Hepatocyte (in vitro differentiated cells): ENCODE measurements around the gene NR2C2AP. TPM values are rescaled to one million over a fixed set of nuclear protein-coding genes. Genes with fewer than 3 reads are reported as not detected.
"Not testable (repeated sequence)": the region's sequence is repeated elsewhere in the genome, so short reads cannot be mapped to it uniquely, and the experiment has no call there.

Experiments
- DNase-seq: peaks from one replicate; pipeline ENCODE4 v3.0.0-alpha.2; 2016; ENCODE audit warnings: low spot score
- H2AFZ ChIP-seq: fragments of 200-600 bp; sonication (generic); 2 replicates; pipeline ENCODE4 v1.6.0; 2016; ENCODE audit warnings: antibody characterized with exemption, mild to moderate bottlenecking
- H3K27ac ChIP-seq: fragments of 200-600 bp; sonication (generic); 2 replicates; pipeline ENCODE4 v1.5.1; 2016; ENCODE audit warnings: mild to moderate bottlenecking
- H3K27me3 ChIP-seq: fragments of 200-600 bp; sonication (generic); 2 replicates; pipeline ENCODE4 v1.6.1; 2016
- H3K36me3 ChIP-seq: fragments of 200-600 bp; sonication (generic); replicated peaks from 2 replicates; pipeline ENCODE4 v1.5.1; 2016; ENCODE audit warnings: low read depth; ENCODE audit not compliant: insufficient read depth
- H3K4me1 ChIP-seq: fragments of 200-600 bp; sonication (generic); 2 replicates; pipeline ENCODE4 v1.5.1; 2016; ENCODE audit warnings: mild to moderate bottlenecking, moderate library complexity; ENCODE audit not compliant: insufficient read depth
- H3K4me2 ChIP-seq: fragments of 200-600 bp; sonication (generic); 2 replicates; pipeline ENCODE4 v1.6.0; 2016
- H3K4me3 ChIP-seq: fragments of 200-600 bp; sonication (generic); 2 replicates; pipeline ENCODE4 v1.5.1; 2016; ENCODE audit warnings: mild to moderate bottlenecking
- H3K79me2 ChIP-seq: fragments of 200-600 bp; sonication (generic); 2 replicates; pipeline ENCODE4 v1.6.0; 2017; ENCODE audit warnings: mild to moderate bottlenecking
- H3K9me2 ChIP-seq: fragments of 200-600 bp; sonication (generic); replicated peaks from 2 replicates; pipeline ENCODE4 v1.6.0; 2017; ENCODE audit warnings: mild to moderate bottlenecking; ENCODE audit not compliant: insufficient read depth
- H3K9me3 ChIP-seq: fragments of 200-600 bp; sonication (generic); 2 replicates; pipeline ENCODE4 v1.5.1; 2016; ENCODE audit warnings: low read depth, mild to moderate bottlenecking
- H4K20me1 ChIP-seq: fragments of 200-600 bp; sonication (generic); 2 replicates; pipeline ENCODE4 v1.6.0; 2016; ENCODE audit warnings: mild to moderate bottlenecking; ENCODE audit not compliant: insufficient read depth, poor library complexity, severe bottlenecking
- EZH2 ChIP-seq: fragments of 200-600 bp; sonication (generic); IDR thresholded peaks from 2 replicates; pipeline ENCODE4 v1.6.1; 2016; ENCODE audit warnings: antibody characterized with exemption, mild to moderate bottlenecking, borderline replicate concordance
- EZH2phosphoT487 ChIP-seq: fragments of 200-600 bp; sonication (generic); IDR thresholded peaks from one replicate; pipeline ENCODE4 v1.6.1; 2018; ENCODE audit warnings: antibody characterized with exemption, mild to moderate bottlenecking, low read depth, moderate library complexity; ENCODE audit not compliant: unreplicated experiment, severe bottlenecking
- WGBS: methylation state at CpG from one replicate; pipeline ENCODE4 v1.1.6; 2016; ENCODE audit warnings: low lambda C conversion rate; ENCODE audit errors: missing lambda C conversion rate; 5-methylcytosine and 5-hydroxymethylcytosine counted together
- polyA plus RNA-seq: library from polyadenylated mRNA; unstranded; fragments of >200 nt; fragmentation: Nextera tagmentation; extraction: Ambion mirVana; gene quantifications from 2 replicates; pipeline ENCODE4 v1.2.1, GENCODE V29; 2016
- total RNA-seq: library from RNA; depleted of rRNA; stranded (reverse); fragments of >200 nt; gene quantifications from 2 replicates; pipeline ENCODE4 v1.2.3, GENCODE V29; 2014
- TF ChIP-seq, protein P1 (sequence below): fragments of 200-600 bp; sonication (generic); IDR thresholded peaks from 2 replicates; pipeline ENCODE4 v1.5.1; 2016; ENCODE audit warnings: antibody characterized with exemption, mild to moderate bottlenecking; ENCODE audit not compliant: poor library complexity

The NR2C2AP gene
- total and polyA plus RNA-seq, 2 experiments from 2014 or later = 5.2 to 9.0 TPM

- Histone ChIP-seq H3K9me2 (no peaks in the 10 kb centered on the region), H3K79me2 (no peaks in the 10 kb centered on the region), H3K27me3 (no peaks in the 10 kb centered on the region), H4K20me1 (no peaks in the 10 kb centered on the region), H3K27ac (no peak overlapping the region), H2AFZ (no peak overlapping the region), H3K9me3 (no peaks in the 10 kb centered on the region), H3K4me1 (no peaks in the 10 kb centered on the region), H3K4me2 (no peak overlapping the region), H3K4me3 (no peak overlapping the region), H3K36me3 (no peaks in the 10 kb centered on the region)
- no peak for TF ChIP-seq EZH2phosphoT487
- TF ChIP-seq EZH2 = no peak
- TF ChIP-seq, protein P1, sequence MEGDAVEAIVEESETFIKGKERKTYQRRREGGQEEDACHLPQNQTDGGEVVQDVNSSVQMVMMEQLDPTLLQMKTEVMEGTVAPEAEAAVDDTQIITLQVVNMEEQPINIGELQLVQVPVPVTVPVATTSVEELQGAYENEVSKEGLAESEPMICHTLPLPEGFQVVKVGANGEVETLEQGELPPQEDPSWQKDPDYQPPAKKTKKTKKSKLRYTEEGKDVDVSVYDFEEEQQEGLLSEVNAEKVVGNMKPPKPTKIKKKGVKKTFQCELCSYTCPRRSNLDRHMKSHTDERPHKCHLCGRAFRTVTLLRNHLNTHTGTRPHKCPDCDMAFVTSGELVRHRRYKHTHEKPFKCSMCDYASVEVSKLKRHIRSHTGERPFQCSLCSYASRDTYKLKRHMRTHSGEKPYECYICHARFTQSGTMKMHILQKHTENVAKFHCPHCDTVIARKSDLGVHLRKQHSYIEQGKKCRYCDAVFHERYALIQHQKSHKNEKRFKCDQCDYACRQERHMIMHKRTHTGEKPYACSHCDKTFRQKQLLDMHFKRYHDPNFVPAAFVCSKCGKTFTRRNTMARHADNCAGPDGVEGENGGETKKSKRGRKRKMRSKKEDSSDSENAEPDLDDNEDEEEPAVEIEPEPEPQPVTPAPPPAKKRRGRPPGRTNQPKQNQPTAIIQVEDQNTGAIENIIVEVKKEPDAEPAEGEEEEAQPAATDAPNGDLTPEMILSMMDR = no peak
- 95% methylated on average over 9 of the region's 9 CpGs for WGBS
- DNase-seq = no peak
Observed at GRCh38 chr19:19181488-19181998, 21.7 kb downstream of the NR2C2AP start.

GRCh38 chr19:19179548-19180441, 23.4 kb downstream of the NR2C2AP start:
- Histone ChIP-seq H3K36me3 (no peaks in the 10 kb centered on the region), H3K4me1 (no peaks in the 10 kb centered on the region), H3K79me2 (no peaks in the 10 kb centered on the region), H3K4me3 (no peak overlapping the region), H3K4me2 (no peak overlapping the region), H3K27ac (no peak overlapping the region), H2AFZ (no peak overlapping the region), H4K20me1 (no peaks in the 10 kb centered on the region), H3K27me3 (no peaks in the 10 kb centered on the region), H3K9me3 (no peaks in the 10 kb centered on the region), H3K9me2 (no peaks in the 10 kb centered on the region)
- DNase-seq = no peak
- no peak for TF ChIP-seq EZH2
- TF ChIP-seq, protein P1 = no peak
- no peak for TF ChIP-seq EZH2phosphoT487
- 89% methylated on average over 17 of the region's 17 CpGs for WGBS

DNA sequence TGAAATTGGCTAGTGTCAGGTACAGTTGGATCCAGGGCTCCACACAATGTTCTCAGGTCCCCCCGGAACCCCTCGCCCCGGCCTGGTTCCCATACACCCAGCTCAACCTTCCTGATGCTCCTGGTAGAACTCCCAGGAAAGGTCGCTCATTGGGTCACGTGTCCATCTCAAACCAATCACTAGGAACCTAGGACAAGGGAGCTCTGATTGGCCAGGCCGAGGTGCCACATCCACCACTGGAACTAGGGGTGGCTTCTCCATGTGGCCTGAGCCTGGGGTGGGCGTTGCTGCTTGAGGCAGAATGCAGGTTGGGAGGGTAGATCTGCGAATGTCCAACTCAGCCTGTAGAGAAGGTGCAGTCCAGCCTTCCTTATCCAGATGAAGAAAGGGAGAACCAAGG, 26.3 kb downstream of the NR2C2AP start:
- no peak overlapping the region for H3K27ac ChIP-seq
- no peaks in the 10 kb centered on the region for H4K20me1 ChIP-seq
- H3K4me3 ChIP-seq = no peak overlapping the region
- H3K79me2 ChIP-seq = no peaks in the 10 kb centered on the region
- TF ChIP-seq EZH2 = no peak
- TF ChIP-seq, protein P1 = no peak
- no peak for TF ChIP-seq EZH2phosphoT487
- no peak overlapping the region for H2AFZ ChIP-seq
- 80% methylated on average over 8 of the region's 8 CpGs for WGBS
- H3K36me3 ChIP-seq = no peaks in the 10 kb centered on the region
- H3K4me2 ChIP-seq = no peak overlapping the region
- no peaks in the 10 kb centered on the region for H3K27me3 ChIP-seq
- no peaks in the 10 kb centered on the region for H3K9me3 ChIP-seq
- DNase-seq = no peak
- H3K9me2 ChIP-seq = no peaks in the 10 kb centered on the region
- H3K4me1 ChIP-seq = peaks cover 4% of the 10 kb centered on the region

DNA sequence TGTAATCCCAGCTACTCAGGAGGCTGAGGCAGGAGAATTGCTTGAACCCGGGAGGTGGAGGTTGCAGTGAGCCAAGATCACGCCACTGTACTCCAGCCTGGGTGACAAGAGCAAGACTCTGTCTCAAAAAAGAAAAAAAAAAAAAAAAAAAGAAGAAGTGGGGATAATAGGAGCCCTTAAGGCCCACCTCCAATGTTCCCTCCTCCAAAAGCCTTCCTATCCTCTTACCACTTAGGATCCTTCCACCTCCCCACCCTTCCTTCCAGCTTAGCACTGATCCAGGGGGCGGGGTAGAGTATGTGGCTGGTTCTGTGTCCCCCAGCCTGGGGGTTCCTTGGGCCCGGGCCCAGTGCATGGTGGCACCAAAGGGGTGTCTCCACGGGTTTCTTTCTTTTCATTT, 30.0 kb downstream of the NR2C2AP start:
- not testable (repeated sequence) for H3K27me3 ChIP-seq, H3K9me3 ChIP-seq, H3K4me1 ChIP-seq, H3K27ac ChIP-seq, H3K4me3 ChIP-seq, H3K36me3 ChIP-seq, H3K4me2 ChIP-seq, H3K79me2 ChIP-seq, DNase-seq, H4K20me1 ChIP-seq, H3K9me2 ChIP-seq, H2AFZ ChIP-seq
- WGBS = 99% methylated on average over 5 of the region's 5 CpGs
